ENCODE measurements around the gene TBX15.

TBX15 gene

GRCh38 chr1:118925651-118926050 lies 62.5 kb downstream of the TBX15 start:
- TF ChIP-seq CTCF (IDR thresholded peaks at IDR 0.05; ENCODE audit: insufficient read depth, low read length, poor library complexity, severe bottlenecking) (no peak), EZH2phosphoT487 (conservative IDR thresholded peaks at IDR 0.05; ENCODE audit: low read length) (no peak)
- Histone ChIP-seq H3K4me3 (ENCODE audit: insufficient read depth, low read length, poor library complexity, severe bottlenecking) (no peak overlapping the region), H3K27me3 (ENCODE audit: low read length) (no peaks in the 10 kb centered on the region), H3F3A (ENCODE audit: insufficient read depth) (no peaks in the 10 kb centered on the region), H3K9ac (ENCODE audit: low read length) (no peak overlapping the region), H4K20me1 (ENCODE audit: low read depth, low read length) (no peaks in the 10 kb centered on the region), H3K4me2 (ENCODE audit: low read depth, low read length, poor library complexity, severe bottlenecking) (no peak overlapping the region), H2AFZ (ENCODE audit: low read depth, low read length, severe bottlenecking) (no peak overlapping the region), H3K27ac (ENCODE audit: low read depth, low read length) (no peak overlapping the region), H3K36me3 (ENCODE audit: low read length) (no peaks in the 10 kb centered on the region), H3K9me3 (ENCODE audit: insufficient read depth, low read length) (no peaks in the 10 kb centered on the region), H3K9me2 (replicated peaks; ENCODE audit: insufficient read depth, low read length) (no peaks in the 10 kb centered on the region), H3K79me2 (ENCODE audit: insufficient read depth, low read length) (no peaks in the 10 kb centered on the region)

GRCh38 chr1:118923319-118923718 lies 64.8 kb downstream of the TBX15 start:
- Histone ChIP-seq H3K4me3 (ENCODE audit: insufficient read depth, low read length, poor library complexity, severe bottlenecking) (no peak overlapping the region), H3K9me2 (replicated peaks; ENCODE audit: insufficient read depth, low read length) (no peaks in the 10 kb centered on the region), H3K36me3 (ENCODE audit: low read length) (no peaks in the 10 kb centered on the region), H3K79me2 (ENCODE audit: insufficient read depth, low read length) (no peaks in the 10 kb centered on the region), H3F3A (ENCODE audit: insufficient read depth) (no peaks in the 10 kb centered on the region), H3K4me2 (ENCODE audit: low read depth, low read length, poor library complexity, severe bottlenecking) (no peak overlapping the region), H2AFZ (ENCODE audit: low read depth, low read length, severe bottlenecking) (no peak overlapping the region), H3K9me3 (ENCODE audit: insufficient read depth, low read length) (no peaks in the 10 kb centered on the region), H4K20me1 (ENCODE audit: low read depth, low read length) (no peaks in the 10 kb centered on the region), H3K9ac (ENCODE audit: low read length) (no peak overlapping the region), H3K27ac (ENCODE audit: low read depth, low read length) (no peak overlapping the region), H3K27me3 (ENCODE audit: low read length) (no peaks in the 10 kb centered on the region)
- TF ChIP-seq CTCF (IDR thresholded peaks at IDR 0.05; ENCODE audit: insufficient read depth, low read length, poor library complexity, severe bottlenecking), result no peak
- no peak for TF ChIP-seq EZH2phosphoT487 (conservative IDR thresholded peaks at IDR 0.05; ENCODE audit: low read length)

- no peaks in the 10 kb centered on the region for H3K36me3 ChIP-seq (ENCODE audit: low read length)
- H3K27me3 ChIP-seq (ENCODE audit: low read length), result no peaks in the 10 kb centered on the region
- no peak overlapping the region for H3K27ac ChIP-seq (ENCODE audit: low read depth, low read length)
- H3K9ac ChIP-seq (ENCODE audit: low read length), result no peak overlapping the region
- H3K9me3 ChIP-seq (ENCODE audit: insufficient read depth, low read length), result no peaks in the 10 kb centered on the region
- H3K79me2 ChIP-seq (ENCODE audit: insufficient read depth, low read length), result no peaks in the 10 kb centered on the region
- no peak overlapping the region for H3K4me2 ChIP-seq (ENCODE audit: low read depth, low read length, poor library complexity, severe bottlenecking)
- H3K4me3 ChIP-seq (ENCODE audit: insufficient read depth, low read length, poor library complexity, severe bottlenecking), result no peak overlapping the region
- H2AFZ ChIP-seq (ENCODE audit: low read depth, low read length, severe bottlenecking), result no peak overlapping the region
- H3K9me2 ChIP-seq (replicated peaks; ENCODE audit: insufficient read depth, low read length), result no peaks in the 10 kb centered on the region
- H3F3A ChIP-seq (ENCODE audit: insufficient read depth), result no peaks in the 10 kb centered on the region
- TF ChIP-seq EZH2phosphoT487 (conservative IDR thresholded peaks at IDR 0.05; ENCODE audit: low read length) (no peak), CTCF (IDR thresholded peaks at IDR 0.05; ENCODE audit: insufficient read depth, low read length, poor library complexity, severe bottlenecking) (no peak)
- no peaks in the 10 kb centered on the region for H4K20me1 ChIP-seq (ENCODE audit: low read depth, low read length)
Measured at GRCh38 chr1:118921994-118922393, 66.1 kb downstream of the TBX15 start.

Measured in SU-DHL-6 (cell line).